Activated CD4-positive, alpha-beta T cell treated with anti-CD3 and anti-CD28 coated beads, Interleukin-2, amount 10 ng/mL, durations not matched to agents 24 days and 14 days (primary cell): ENCODE measurements around the gene TRIM54. TPM values are rescaled to one million over a fixed set of nuclear protein-coding genes. Genes with fewer than 3 reads are reported as not detected.

Source experiments
- DNase-seq: peaks from one replicate; pipeline ENCODE4 v3.0.0; 2022
- H3K27ac Mint-ChIP-seq: one replicate; pipeline ENCODE4 v1.8.0; 2022; ENCODE audit warnings: mild to moderate bottlenecking, mixed read lengths
- H3K27me3 Mint-ChIP-seq: one replicate; pipeline ENCODE4 v1.8.0; 2022; ENCODE audit warnings: mixed read lengths
- H3K36me3 Mint-ChIP-seq: one replicate; pipeline ENCODE4 v1.8.0; 2022; ENCODE audit warnings: low read depth, mild to moderate bottlenecking, mixed read lengths
- H3K4me1 Mint-ChIP-seq: one replicate; pipeline ENCODE4 v1.8.0; 2021; ENCODE audit warnings: mixed read lengths
- H3K4me3 Mint-ChIP-seq: one replicate; pipeline ENCODE4 v1.8.0; 2022; ENCODE audit warnings: mild to moderate bottlenecking, moderate library complexity, mixed read lengths
- H3K9me3 Mint-ChIP-seq: one replicate; pipeline ENCODE4 v1.8.0; 2021; ENCODE audit warnings: mixed read lengths
- intact Hi-C: fragments of 100-400 bp; cut with micrococcal nuclease; formaldehyde crosslinking; loops from one replicate; pipeline ENCODE4 v1.15.1; 2023
- total RNA-seq: library from RNA; stranded (reverse); gene quantifications from 2 replicates; pipeline ENCODE4 v1.2.3, GENCODE V29; 2022

The TRIM54 gene
- total RNA-seq, 1 donor from 2014 or later: 0.33 TPM

DNA sequence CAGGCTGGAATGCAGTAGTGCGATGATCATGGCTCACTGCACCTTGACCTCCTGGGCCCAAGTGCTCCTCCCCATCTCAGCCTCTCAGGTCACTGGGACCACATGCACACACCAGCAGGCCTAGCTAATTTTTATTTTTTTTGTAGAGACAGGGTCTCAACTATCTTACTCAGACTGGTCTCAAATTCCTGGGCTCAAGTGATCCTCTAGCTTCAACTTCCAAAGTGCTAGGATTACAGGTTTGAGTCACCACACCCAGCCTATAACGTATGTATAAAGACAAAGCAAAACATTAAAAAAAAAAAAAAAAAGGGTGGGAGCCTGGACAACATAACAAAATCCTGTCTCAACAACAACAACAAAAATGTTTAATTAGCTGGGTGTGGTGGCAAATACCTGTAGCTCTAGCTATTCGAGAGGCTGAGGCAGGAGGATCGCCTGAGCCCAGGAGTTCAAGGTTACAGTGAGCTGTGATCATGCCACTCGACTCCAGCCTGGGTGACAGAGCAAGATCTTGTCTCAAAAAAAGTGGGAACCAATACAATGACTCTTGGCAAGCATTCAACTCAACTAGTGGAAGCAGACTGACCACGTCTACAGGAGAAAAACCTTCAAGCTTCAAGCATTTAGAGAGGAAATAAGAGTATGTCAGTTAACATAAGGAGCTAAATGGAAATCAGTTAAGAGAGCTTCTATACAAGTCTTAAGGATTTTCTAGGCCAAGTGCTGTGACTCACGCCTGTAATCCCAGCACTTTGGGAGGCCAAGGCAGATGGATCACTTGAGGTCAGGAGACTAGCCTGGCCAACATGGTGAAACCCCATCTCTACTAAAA is 71.8 kb downstream of the TRIM54 start:
- peak overlapping the region; percentile 60 for H3K4me3 Mint-ChIP-seq
- H3K27ac Mint-ChIP-seq: peak overlapping the region; percentile 60
- intact Hi-C loops: no loop called here
- no peak for DNase-seq
- H3K4me1 Mint-ChIP-seq: peaks cover 51% of the 10 kb centered on the region
- H3K9me3 Mint-ChIP-seq: no peaks in the 10 kb centered on the region
- peaks cover 2% of the 10 kb centered on the region for H3K27me3 Mint-ChIP-seq
- peaks cover 29% of the 10 kb centered on the region for H3K36me3 Mint-ChIP-seq

GRCh38 chr2:27354597-27354927 is 72.3 kb downstream of the TRIM54 start:
- peaks cover 2% of the 10 kb centered on the region for H3K27me3 Mint-ChIP-seq
- DNase-seq: no peak
- H3K9me3 Mint-ChIP-seq: no peaks in the 10 kb centered on the region
- peaks cover 27% of the 10 kb centered on the region for H3K36me3 Mint-ChIP-seq
- intact Hi-C loops: no loop called here
- peaks cover 48% of the 10 kb centered on the region for H3K4me1 Mint-ChIP-seq
- H3K27ac Mint-ChIP-seq: no peak overlapping the region
- peak overlapping the region; percentile 60 for H3K4me3 Mint-ChIP-seq

GRCh38 chr2:27356056-27356381 is 73.8 kb downstream of the TRIM54 start:
- Mint-ChIP-seq H3K9me3 (no peaks in the 10 kb centered on the region), H3K36me3 (peaks cover 28% of the 10 kb centered on the region), H3K27ac (peak overlapping the region; percentile 100), H3K4me3 (peak overlapping the region; percentile 99), H3K4me1 (peaks cover 45% of the 10 kb centered on the region), H3K27me3 (peaks cover 2% of the 10 kb centered on the region)
- peak; percentile 88 for DNase-seq
- intact Hi-C loops: loop anchor here (1.0 to 5.0 kb wide), 9 partner anchors 14 to 323 kb away; partner anchors contain the start of genes CAD, CCDC121, EIF2B4 and GPN1

- peak; percentile 97 for DNase-seq
- Mint-ChIP-seq H3K4me1 (peaks cover 42% of the 10 kb centered on the region), H3K27me3 (peaks cover 2% of the 10 kb centered on the region), H3K36me3 (peaks cover 29% of the 10 kb centered on the region), H3K9me3 (no peaks in the 10 kb centered on the region), H3K27ac (peak within 1 kb of the TSS; percentile 100), H3K4me3 (peak within 1 kb of the TSS; percentile 99)
- intact Hi-C loops: loop anchor here (1.0 to 5.0 kb wide), 9 partner anchors 14 to 324 kb away; partner anchors contain the start of genes CAD, CCDC121, EIF2B4 and GPN1
These were observed 74.4 kb downstream of the TRIM54 start, which contains the start of gene GTF3C2 for GRCh38 chr2:27356382-27357181. Gene GTF3C2, minus strand, starts transcription at chr2:27356764. Its CDS starts 13,210 bp downstream, at chr2:27343554.

Other genes starting within 250 kb of the TRIM54 start
- 93.4 and 98.6 TPM in 2 replicates for gene TMEM214, start 249.5 kb upstream of the TRIM54 start, total RNA-seq
- 13.9 and 14.1 TPM in 2 replicates for gene AGBL5, start 230.8 kb upstream of the TRIM54 start, total RNA-seq
- 314 and 326 TPM in 2 replicates for gene OST4, start 210.8 kb upstream of the TRIM54 start, total RNA-seq
- 1.1 and 1.4 TPM in 2 replicates for gene EMILIN1, start 203.8 kb upstream of the TRIM54 start, total RNA-seq
- gene KHK, start 195.7 kb upstream of the TRIM54 start, total RNA-seq: 13.4 and 13.9 TPM in 2 replicates
- gene CGREF1, start 163.3 kb upstream of the TRIM54 start, total RNA-seq: 14.4 and 15.1 TPM in 2 replicates
- gene ABHD1, start 158.6 kb upstream of the TRIM54 start, total RNA-seq: 0.23 and 0.28 TPM in 2 replicates
- gene PREB, start 147.8 kb upstream of the TRIM54 start, total RNA-seq: 85.4 and 88.3 TPM in 2 replicates
- gene PRR30, start 143.0 kb upstream of the TRIM54 start, total RNA-seq: not detected in 2 replicates
- gene TCF23, start 133.4 kb upstream of the TRIM54 start, total RNA-seq: not detected in 2 replicates
- gene ATRAID, start 70.4 kb upstream of the TRIM54 start, total RNA-seq: 109 and 120 TPM in 2 replicates
- 87.1 and 97.9 TPM in 2 replicates for gene SLC5A6, start 70.2 kb upstream of the TRIM54 start, total RNA-seq
- gene CAD, start 65.1 kb upstream of the TRIM54 start, total RNA-seq: 144 and 159 TPM in 2 replicates
- 1.4 and 2.2 TPM in 2 replicates for gene SLC30A3, start 19.4 kb upstream of the TRIM54 start, total RNA-seq
- gene DNAJC5G, start 7.0 kb upstream of the TRIM54 start, total RNA-seq: not detected in 2 replicates
- 1.9 and 2.7 TPM in 2 replicates for gene UCN, start 26.0 kb downstream of the TRIM54 start, total RNA-seq
- 86.8 and 89.1 TPM in 2 replicates for gene MPV17, start 40.7 kb downstream of the TRIM54 start, total RNA-seq
- 80.1 and 83.8 TPM in 2 replicates for gene GTF3C2, start 74.3 kb downstream of the TRIM54 start, total RNA-seq
- gene EIF2B4, start 87.9 kb downstream of the TRIM54 start, total RNA-seq: 51.2 and 52.0 TPM in 2 replicates
- 120 and 128 TPM in 2 replicates for gene SNX17, start 88.2 kb downstream of the TRIM54 start, total RNA-seq
- 11.1 and 13.5 TPM in 2 replicates for gene ZNF513, start 98.3 kb downstream of the TRIM54 start, total RNA-seq
- gene PPM1G, start 127.2 kb downstream of the TRIM54 start, total RNA-seq: 165 and 167 TPM in 2 replicates
- 93.9 and 94.7 TPM in 2 replicates for gene NRBP1, start 146.2 kb downstream of the TRIM54 start, total RNA-seq
- 4.6 and 5.2 TPM in 2 replicates for gene KRTCAP3, start 160.0 kb downstream of the TRIM54 start, total RNA-seq
- gene IFT172, start 207.3 kb downstream of the TRIM54 start, total RNA-seq: 12.4 and 12.9 TPM in 2 replicates
- not detected in 2 replicates for gene FNDC4, start 212.8 kb downstream of the TRIM54 start, total RNA-seq
- gene GCKR, start 214.4 kb downstream of the TRIM54 start, total RNA-seq: not detected in 2 replicates